ENCODE data around the gene CTNNA1. TPM values are rescaled to one million over a fixed set of nuclear protein-coding genes. Genes with fewer than 3 reads are reported as not detected.
A peak's percentile ranks its signal among the peaks of the same experiment; 100 is the strongest.
"Not testable (repeated sequence)": the region's sequence is repeated elsewhere in the genome, so short reads cannot be mapped to it uniquely, and the experiment has no call there.

CTNNA1 gene
- 10 to 100 TPM; 27.0 to 40.3 (median 32.2) TPM for total RNA-seq

- Mint-ChIP-seq H3K4me1 (ENCODE audit: low read depth) (peaks cover 21% of the 10 kb centered on the region), H3K9me3 (no peaks in the 10 kb centered on the region), H3K4me3 (peak within 1 kb of the TSS; percentile 78), H3K36me3 (ENCODE audit: insufficient read depth) (peaks cover 3% of the 10 kb centered on the region), H3K27me3 (ENCODE audit: low read depth) (peaks cover 26% of the 10 kb centered on the region)
- ATAC-seq (peak; percentile 69 to 72), DNase-seq (peak; percentile 67)
Measured at GRCh38 chr5:138752951-138753793, at the start of gene CTNNA1. Gene CTNNA1, plus strand, starts transcription at chr5:138753425. Its CDS starts 28,500 bp downstream, at chr5:138781925.

- DNase-seq; H3K4me3 Mint-ChIP-seq; ATAC-seq; H3K9me3 Mint-ChIP-seq; H3K4me1 Mint-ChIP-seq (ENCODE audit: low read depth); H3K36me3 Mint-ChIP-seq (ENCODE audit: insufficient read depth): not testable (repeated sequence)
- peaks cover 68% of the 10 kb centered on the region for H3K27me3 Mint-ChIP-seq (ENCODE audit: low read depth)
Measured at GRCh38 chr5:138703777-138704176, 49.4 kb upstream of the CTNNA1 start.

- no peaks in the 10 kb centered on the region for H3K4me1 Mint-ChIP-seq (ENCODE audit: low read depth)
- DNase-seq (no peak), ATAC-seq (no peak)
- no peaks in the 10 kb centered on the region for H3K9me3 Mint-ChIP-seq
- H3K27me3 Mint-ChIP-seq (ENCODE audit: low read depth): peaks cover 73% of the 10 kb centered on the region
- H3K36me3 Mint-ChIP-seq (ENCODE audit: insufficient read depth): no peaks in the 10 kb centered on the region
- H3K4me3 Mint-ChIP-seq: no peak overlapping the region
Measured at GRCh38 chr5:138705007-138705406, 48.2 kb upstream of the CTNNA1 start.

GRCh38 chr5:138705567-138705966 lies 47.7 kb upstream of the CTNNA1 start:
- Mint-ChIP-seq H3K4me1 (ENCODE audit: low read depth) (no peaks in the 10 kb centered on the region), H3K36me3 (ENCODE audit: insufficient read depth) (no peaks in the 10 kb centered on the region), H3K9me3 (no peaks in the 10 kb centered on the region), H3K27me3 (ENCODE audit: low read depth) (peaks cover 72% of the 10 kb centered on the region), H3K4me3 (no peak overlapping the region)
- no peak for ATAC-seq
- DNase-seq: no peak

GRCh38 chr5:138706655-138707480 lies 46.4 kb upstream of the CTNNA1 start:
- Mint-ChIP-seq H3K4me1 (ENCODE audit: low read depth) (no peaks in the 10 kb centered on the region), H3K36me3 (ENCODE audit: insufficient read depth) (no peaks in the 10 kb centered on the region), H3K9me3 (no peaks in the 10 kb centered on the region), H3K4me3 (no peak overlapping the region), H3K27me3 (ENCODE audit: low read depth) (peaks cover 61% of the 10 kb centered on the region)
- ATAC-seq: no peak
- no peak for DNase-seq

GRCh38 chr5:138708791-138709190 lies 44.4 kb upstream of the CTNNA1 start:
- DNase-seq (no peak), ATAC-seq (no peak)
- Mint-ChIP-seq H3K9me3 (no peaks in the 10 kb centered on the region), H3K4me1 (ENCODE audit: low read depth) (no peaks in the 10 kb centered on the region), H3K27me3 (ENCODE audit: low read depth) (peaks cover 56% of the 10 kb centered on the region), H3K36me3 (ENCODE audit: insufficient read depth) (no peaks in the 10 kb centered on the region), H3K4me3 (no peak overlapping the region)

GRCh38 chr5:138709202-138709601 lies 44.0 kb upstream of the CTNNA1 start:
- DNase-seq (no peak), ATAC-seq (no peak)
- H3K36me3 Mint-ChIP-seq (ENCODE audit: insufficient read depth): no peaks in the 10 kb centered on the region
- no peaks in the 10 kb centered on the region for H3K4me1 Mint-ChIP-seq (ENCODE audit: low read depth)
- H3K9me3 Mint-ChIP-seq: no peaks in the 10 kb centered on the region
- H3K27me3 Mint-ChIP-seq (ENCODE audit: low read depth): peaks cover 54% of the 10 kb centered on the region
- H3K4me3 Mint-ChIP-seq: no peak overlapping the region

- Mint-ChIP-seq H3K27me3 (ENCODE audit: low read depth) (peaks cover 47% of the 10 kb centered on the region), H3K36me3 (ENCODE audit: insufficient read depth) (no peaks in the 10 kb centered on the region), H3K4me3 (no peak overlapping the region), H3K9me3 (no peaks in the 10 kb centered on the region), H3K4me1 (ENCODE audit: low read depth) (no peaks in the 10 kb centered on the region)
- DNase-seq (no peak), ATAC-seq (no peak)
Measured at GRCh38 chr5:138711087-138711486, 42.1 kb upstream of the CTNNA1 start.

GRCh38 chr5:138711811-138712210 lies 41.4 kb upstream of the CTNNA1 start:
- Mint-ChIP-seq H3K4me3 (no peak overlapping the region), H3K9me3 (no peaks in the 10 kb centered on the region), H3K27me3 (ENCODE audit: low read depth) (peaks cover 40% of the 10 kb centered on the region), H3K4me1 (ENCODE audit: low read depth) (no peaks in the 10 kb centered on the region), H3K36me3 (ENCODE audit: insufficient read depth) (no peaks in the 10 kb centered on the region)
- DNase-seq (no peak), ATAC-seq (no peak)

GRCh38 chr5:138712324-138712723 lies 40.9 kb upstream of the CTNNA1 start:
- Mint-ChIP-seq H3K4me1 (ENCODE audit: low read depth) (no peaks in the 10 kb centered on the region), H3K4me3 (no peak overlapping the region), H3K36me3 (ENCODE audit: insufficient read depth) (no peaks in the 10 kb centered on the region), H3K27me3 (ENCODE audit: low read depth) (peaks cover 42% of the 10 kb centered on the region), H3K9me3 (no peaks in the 10 kb centered on the region)
- DNase-seq: no peak
- no peak for ATAC-seq

GRCh38 chr5:138712791-138713190 lies 40.4 kb upstream of the CTNNA1 start:
- no peaks in the 10 kb centered on the region for H3K9me3 Mint-ChIP-seq

GRCh38 chr5:138713247-138713646 lies 40.0 kb upstream of the CTNNA1 start:
- Mint-ChIP-seq H3K4me1 (ENCODE audit: low read depth) (no peaks in the 10 kb centered on the region), H3K27me3 (ENCODE audit: low read depth) (peaks cover 41% of the 10 kb centered on the region)
- ATAC-seq: no peak

More at GRCh38 chr5:138712791-138713190, 40.4 kb upstream of the CTNNA1 start:
- ATAC-seq (no peak), DNase-seq (no peak)
- Mint-ChIP-seq H3K27me3 (ENCODE audit: low read depth) (peaks cover 41% of the 10 kb centered on the region), H3K4me1 (ENCODE audit: low read depth) (no peaks in the 10 kb centered on the region), H3K4me3 (no peak overlapping the region), H3K36me3 (ENCODE audit: insufficient read depth) (no peaks in the 10 kb centered on the region)

GRCh38 chr5:138714694-138715093 lies 38.5 kb upstream of the CTNNA1 start:
- DNase-seq: no peak
- no peaks in the 10 kb centered on the region for H3K36me3 Mint-ChIP-seq (ENCODE audit: insufficient read depth)
- no peaks in the 10 kb centered on the region for H3K9me3 Mint-ChIP-seq
- no peak overlapping the region for H3K4me3 Mint-ChIP-seq
- ATAC-seq: no peak
- peaks cover 29% of the 10 kb centered on the region for H3K27me3 Mint-ChIP-seq (ENCODE audit: low read depth)
- H3K4me1 Mint-ChIP-seq (ENCODE audit: low read depth): no peaks in the 10 kb centered on the region

More at GRCh38 chr5:138713247-138713646, 40.0 kb upstream of the CTNNA1 start:
- Mint-ChIP-seq H3K9me3 (no peaks in the 10 kb centered on the region), H3K4me3 (no peak overlapping the region), H3K36me3 (ENCODE audit: insufficient read depth) (no peaks in the 10 kb centered on the region)
- no peak for DNase-seq

- H3K4me3 Mint-ChIP-seq; H3K4me1 Mint-ChIP-seq (ENCODE audit: low read depth); H3K9me3 Mint-ChIP-seq; ATAC-seq; H3K36me3 Mint-ChIP-seq (ENCODE audit: insufficient read depth); DNase-seq: not testable (repeated sequence)
- H3K27me3 Mint-ChIP-seq (ENCODE audit: low read depth): peaks cover 29% of the 10 kb centered on the region
Measured at GRCh38 chr5:138715931-138716432, 37.2 kb upstream of the CTNNA1 start.

Data from activated T-cell treated with anti-CD3 and anti-CD28 coated beads, Interleukin-2, amount 50 U/mL, for 4 hours (primary cell).